Posterior cingulate gyrus (tissue), 11 donors: ENCODE data around the gene FGF19.

Source experiments
- DNase-seq, 10 donors: peaks; one replicate each; pipeline versions ENCODE4 v3.0.0 to v3.0.0-alpha.2; 2020 to 2021; ENCODE audit warnings: mixed read lengths in 3 of 10
- intact Hi-C: fragments of 100-400 bp; cut with DNase I; formaldehyde crosslinking; loops from one replicate; pipeline ENCODE4 v1.15.1; 2023

The FGF19 gene

GRCh38 chr11:69658626-69659450, 45.0 kb downstream of the FGF19 start:
- intact Hi-C loops, result no loop called here
- peak in 4 of 10 donors; percentile 7 to 61 (median 38) for DNase-seq

GRCh38 chr11:69657911-69658625, 45.8 kb downstream of the FGF19 start:
- peak in 4 of 10 donors; percentile 20 to 81 (median 58) for DNase-seq
- intact Hi-C loops, result no loop called here

GRCh38 chr11:69657456-69657910, 46.3 kb downstream of the FGF19 start:
- intact Hi-C loops, result no loop called here
- peak in 4 of 10 donors; percentile 13 to 61 (median 52) for DNase-seq

- intact Hi-C loops, result no loop called here
- DNase-seq, result peak in 4 of 10 donors; percentile 7 to 69 (median 58)
Observed at GRCh38 chr11:69656536-69657455, 47.0 kb downstream of the FGF19 start.

- intact Hi-C loops, result no loop called here
- peak in 3 of 10 donors; percentile 53 to 64 (median 61) for DNase-seq
Observed at GRCh38 chr11:69655479-69656428, 48.1 kb downstream of the FGF19 start.

GRCh38 chr11:69654660-69655478, 49.0 kb downstream of the FGF19 start:
- intact Hi-C loops, result no loop called here
- peak in 3 of 10 donors; percentile 59 to 80 (median 73) for DNase-seq

GRCh38 chr11:69654001-69654659, 49.7 kb downstream of the FGF19 start:
- intact Hi-C loops, result no loop called here
- peak in 3 of 10 donors; percentile 72 to 82 (median 75) for DNase-seq

- intact Hi-C loops, result no loop called here
- peak in 3 of 10 donors; percentile 21 to 64 (median 40) for DNase-seq
Observed at GRCh38 chr11:69653406-69653960, 50.3 kb downstream of the FGF19 start.

- DNase-seq, result peak in 3 of 10 donors; percentile 1 to 22 (median 16)
- intact Hi-C loops, result no loop called here
Observed at GRCh38 chr11:69652999-69653398, 50.8 kb downstream of the FGF19 start.

GRCh38 chr11:69651834-69652620, 51.8 kb downstream of the FGF19 start:
- DNase-seq, result peak in 4 of 10 donors; percentile 6 to 79 (median 44)
- intact Hi-C loops, result no loop called here

- peak in 4 of 10 donors; percentile 7 to 72 (median 62) for DNase-seq
- intact Hi-C loops, result no loop called here
Observed at GRCh38 chr11:69650832-69651344, 52.9 kb downstream of the FGF19 start.

- intact Hi-C loops, result no loop called here
- DNase-seq, result peak in 3 of 10 donors; percentile 24 to 83 (median 77)
Observed at GRCh38 chr11:69650081-69650831, 53.6 kb downstream of the FGF19 start.

GRCh38 chr11:69649576-69649900, 54.3 kb downstream of the FGF19 start:
- peak in 3 of 10 donors; percentile 52 to 63 (median 56) for DNase-seq
- intact Hi-C loops, result no loop called here

- intact Hi-C loops, result no loop called here
- DNase-seq, result peak in 3 of 10 donors; percentile 58 to 67 (median 63)
Observed at GRCh38 chr11:69648679-69649575, 54.9 kb downstream of the FGF19 start.
